Measurements from ENCODE around the gene GOLGA7B. TPM values are rescaled to one million over a fixed set of nuclear protein-coding genes. Genes with fewer than 3 reads are reported as not detected.
"Not testable (repeated sequence)": the region's sequence is repeated elsewhere in the genome, so short reads cannot be mapped to it uniquely, and the experiment has no call there.

GOLGA7B gene
- total RNA-seq, 2 donors from 2014 or later = 0.42 to 0.46 TPM

DNA sequence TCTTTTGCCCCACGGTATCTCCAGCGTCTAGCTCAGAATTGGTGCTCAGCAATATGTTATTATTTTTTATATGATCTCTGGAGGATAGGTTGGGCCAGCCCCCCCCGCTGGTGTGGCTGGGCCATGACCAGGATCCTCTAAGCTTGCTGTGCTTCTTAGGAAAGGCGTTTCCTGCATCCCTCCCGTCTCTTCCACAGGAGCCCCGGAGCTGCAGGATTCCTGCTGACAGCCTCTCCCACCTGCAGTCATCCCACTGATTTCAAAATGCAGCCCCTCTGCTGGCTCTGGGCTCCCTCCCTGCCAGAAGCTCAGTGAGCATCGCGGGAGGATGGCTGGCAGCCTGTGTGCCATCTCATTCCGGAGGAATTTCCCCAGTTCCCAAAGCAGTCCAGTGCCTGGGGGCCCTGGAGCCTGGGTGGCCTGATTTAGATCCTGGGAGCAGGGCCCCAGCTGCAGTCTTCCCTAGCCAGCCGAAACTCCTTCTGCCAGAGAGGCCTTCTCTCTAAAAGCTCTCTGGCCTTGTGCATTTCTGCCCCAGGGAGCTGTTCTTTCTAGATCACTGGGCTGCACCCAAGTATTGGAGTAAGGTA is 21.8 kb upstream of the GOLGA7B start:
- no peak for DNase-seq
- intact Hi-C loops (cut with DNase I, micrococcal nuclease) = no loop called here
- no peak for ATAC-seq

DNA sequence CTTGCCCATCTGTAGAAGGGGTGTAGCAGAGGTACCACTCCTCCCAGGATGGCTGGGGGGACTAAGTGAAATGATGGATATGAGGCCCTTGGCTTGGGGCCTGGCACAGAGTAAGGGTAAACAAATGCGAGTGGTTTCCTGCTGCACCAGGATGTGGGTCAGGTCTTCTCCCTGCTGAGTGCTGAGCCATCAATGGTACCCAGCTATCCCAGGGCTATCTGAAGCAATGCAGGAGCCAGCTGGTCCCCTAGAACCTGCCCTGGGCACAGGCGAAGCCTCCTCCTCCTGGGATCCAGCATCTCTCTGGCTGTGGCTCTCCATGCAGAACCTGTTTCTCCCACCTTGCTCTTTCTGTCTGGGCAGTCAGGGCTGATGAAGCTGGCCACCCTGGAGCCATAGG is 20.9 kb upstream of the GOLGA7B start:
- no peak for ATAC-seq
- intact Hi-C loops (cut with DNase I, micrococcal nuclease) = no loop called here
- DNase-seq = no peak

DNA sequence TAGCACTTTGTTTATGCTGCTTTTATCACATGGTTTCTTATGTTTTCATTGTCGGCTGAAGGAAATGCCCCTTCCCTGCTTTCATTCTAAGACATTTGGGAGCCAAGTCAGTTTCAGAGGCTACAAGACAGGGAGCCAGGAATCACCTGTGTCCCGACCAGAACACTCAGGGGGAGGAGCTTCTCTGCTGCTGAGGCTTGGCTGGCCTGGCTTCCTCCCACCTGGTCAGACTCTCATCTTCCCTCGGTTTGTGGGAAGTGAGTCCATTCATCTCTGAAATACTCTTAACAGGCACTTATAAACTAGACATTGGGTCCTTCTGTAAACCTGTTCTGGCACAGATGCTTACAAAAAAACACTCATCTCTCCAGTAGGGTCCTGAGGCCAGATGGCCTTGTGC is 19.6 kb upstream of the GOLGA7B start:
- ATAC-seq = peak; percentile 14
- intact Hi-C loops (cut with DNase I, micrococcal nuclease) = no loop called here
- DNase-seq = no peak

DNA sequence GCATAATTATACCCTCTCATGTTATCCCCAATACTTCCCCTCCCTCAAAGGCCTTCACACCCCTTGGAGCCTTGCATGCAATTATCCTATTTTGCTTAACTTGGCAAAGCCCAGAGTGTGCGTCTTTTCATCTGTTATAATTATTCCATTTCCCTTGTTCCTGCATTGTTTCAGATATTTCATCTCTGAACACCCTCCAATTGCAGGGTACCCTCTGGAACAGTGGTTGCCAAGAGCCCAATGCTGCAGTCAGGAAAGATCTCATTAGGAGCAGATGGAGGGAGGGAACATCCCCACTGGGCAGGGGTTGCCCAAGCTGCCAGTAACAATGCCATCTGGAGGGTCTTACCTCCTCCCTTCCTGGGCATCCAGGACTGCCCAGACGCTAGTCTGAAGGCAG is 18.4 kb upstream of the GOLGA7B start:
- DNase-seq = no peak

DNA sequence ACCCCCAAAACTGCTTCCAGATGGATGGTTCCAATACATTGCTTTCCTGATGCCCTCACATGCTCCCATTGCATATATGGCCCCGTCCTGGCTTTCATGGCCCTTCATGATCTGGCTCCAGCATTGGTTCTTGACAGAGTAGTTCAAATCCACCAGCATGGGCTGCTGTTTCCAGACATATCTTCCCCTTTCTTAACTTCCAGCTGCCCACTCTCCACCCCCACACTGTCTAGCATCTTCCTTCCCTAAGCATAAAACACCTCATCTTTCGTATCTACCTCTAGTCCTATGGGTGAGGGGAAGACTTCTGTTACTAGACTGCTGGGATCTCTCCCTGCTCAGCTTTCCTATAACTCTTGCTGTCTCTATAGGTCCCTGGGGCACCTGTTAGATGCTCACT is 13.2 kb upstream of the GOLGA7B start:
- DNase-seq (no peak), ATAC-seq (no peak)
- intact Hi-C loops (cut with DNase I, micrococcal nuclease) = no loop called here

More for the DNA sequence above, 18.4 kb upstream of the GOLGA7B start:
- no peak for ATAC-seq
- intact Hi-C loops (cut with DNase I, micrococcal nuclease) = no loop called here

DNA sequence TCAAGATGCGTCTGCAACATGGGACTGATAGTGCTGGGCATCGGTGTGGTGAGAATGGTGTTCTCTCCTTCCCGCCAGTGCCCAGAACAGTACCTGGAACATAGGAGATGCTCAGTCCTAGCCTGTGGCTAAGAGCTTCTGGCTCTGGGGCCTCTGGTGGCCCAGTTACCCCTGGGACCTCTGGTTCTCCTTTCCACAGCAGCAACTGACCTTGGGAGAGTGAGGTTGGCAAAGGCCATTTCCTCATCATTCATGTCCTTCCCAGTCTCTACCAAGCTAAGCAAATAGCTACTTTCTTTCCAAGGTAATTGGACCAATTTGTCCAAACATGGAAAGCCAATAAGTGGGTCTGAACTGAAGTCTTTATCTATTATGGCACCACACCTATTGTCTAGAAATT is 11.6 kb upstream of the GOLGA7B start:
- ATAC-seq (no peak), DNase-seq (no peak)
- intact Hi-C loops (cut with DNase I, micrococcal nuclease) = no loop called here

DNA sequence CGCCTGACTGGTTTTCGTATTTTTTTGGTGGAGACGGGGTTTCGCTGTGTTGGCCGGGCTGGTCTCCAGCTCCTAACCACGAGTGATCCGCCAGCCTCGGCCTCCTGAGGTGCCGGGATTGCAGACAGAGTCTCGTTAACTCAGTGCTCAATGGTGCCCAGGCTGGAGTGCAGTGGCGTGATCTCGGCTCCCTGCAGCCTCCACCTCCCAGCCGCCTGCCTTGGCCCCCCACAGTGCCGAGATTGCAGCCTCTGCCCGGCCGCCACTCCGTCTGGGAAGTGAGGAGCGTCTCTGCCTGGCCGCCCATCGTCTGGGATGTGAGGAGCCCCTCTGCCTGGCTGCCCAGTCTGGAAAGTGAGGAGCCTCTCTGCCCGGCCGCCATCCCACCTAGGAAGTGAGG is 8.5 kb upstream of the GOLGA7B start:
- DNase-seq; intact Hi-C loops (cut with DNase I, micrococcal nuclease); ATAC-seq: not testable (repeated sequence)

DNA sequence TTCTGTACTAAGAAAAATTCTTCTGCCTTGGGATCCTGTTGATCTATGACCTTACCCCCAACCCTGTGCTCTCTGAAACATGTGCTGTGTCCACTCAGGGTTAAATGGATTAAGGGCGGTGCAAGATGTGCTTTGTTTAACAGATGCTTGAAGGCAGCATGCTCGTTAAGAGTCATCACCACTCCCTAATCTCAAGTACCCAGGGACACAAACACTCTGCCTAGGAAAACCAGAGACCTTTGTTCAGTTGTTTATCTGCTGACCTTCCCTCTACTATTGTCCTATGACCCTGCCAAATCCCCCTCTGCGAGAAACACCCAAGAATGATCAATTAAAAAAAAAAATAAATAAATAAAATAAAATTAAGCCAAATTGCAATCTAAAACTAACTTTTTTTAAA is 7.5 kb upstream of the GOLGA7B start:
- DNase-seq; ATAC-seq; intact Hi-C loops (cut with DNase I, micrococcal nuclease): not testable (repeated sequence)

DNA sequence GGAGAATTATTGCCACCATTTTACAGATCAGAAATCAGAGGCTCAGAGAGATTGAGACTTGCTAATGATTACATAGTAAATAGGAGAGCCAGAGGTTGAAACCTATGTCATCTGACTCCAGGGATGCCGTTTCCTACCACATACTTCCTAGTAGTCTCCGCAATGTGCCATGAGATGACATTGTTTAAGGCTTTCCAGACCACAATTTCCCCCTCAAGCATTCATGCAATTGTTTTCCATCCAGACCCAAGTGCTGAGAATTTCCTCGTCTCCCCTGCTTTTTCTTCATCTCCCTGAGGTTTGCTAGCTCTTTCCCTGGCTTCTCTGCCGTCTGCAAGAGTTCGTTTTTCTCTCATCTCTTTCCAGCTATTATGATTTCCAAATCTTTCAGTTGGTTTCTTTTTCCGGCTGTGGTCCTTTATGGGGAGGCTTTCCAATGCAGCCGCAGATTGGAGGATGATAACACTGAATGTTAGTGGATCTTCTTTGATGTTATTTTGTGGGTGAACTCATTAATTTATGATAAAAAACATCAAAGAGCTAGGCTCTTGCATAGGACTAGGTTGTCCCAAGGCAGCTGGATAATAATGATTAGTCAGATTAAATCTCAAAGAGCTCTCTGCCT is 6.9 kb upstream of the GOLGA7B start:
- intact Hi-C loops (cut with DNase I, micrococcal nuclease) = no loop called here
- DNase-seq (no peak), ATAC-seq (no peak)

DNA sequence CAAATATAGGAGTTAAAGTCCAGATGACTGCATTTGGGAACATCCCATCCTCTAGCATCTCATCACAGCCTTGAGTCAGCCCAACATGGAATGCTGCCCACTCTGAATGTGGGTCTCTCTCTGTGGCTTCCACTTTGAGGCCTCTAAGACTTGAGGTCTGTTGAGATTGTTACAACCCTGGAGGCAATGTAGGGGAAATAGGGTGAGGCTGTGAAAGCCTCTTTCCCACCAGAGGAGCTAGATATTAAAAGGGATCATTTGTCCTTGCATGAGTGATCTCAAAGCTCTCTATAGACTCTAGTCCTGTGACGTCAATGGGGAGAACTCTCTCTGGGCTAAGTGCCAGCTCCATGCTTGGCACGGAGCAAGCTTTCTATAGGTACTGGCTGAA is 6.4 kb upstream of the GOLGA7B start:
- intact Hi-C loops (cut with DNase I, micrococcal nuclease) = no loop called here
- ATAC-seq = no peak

DNA sequence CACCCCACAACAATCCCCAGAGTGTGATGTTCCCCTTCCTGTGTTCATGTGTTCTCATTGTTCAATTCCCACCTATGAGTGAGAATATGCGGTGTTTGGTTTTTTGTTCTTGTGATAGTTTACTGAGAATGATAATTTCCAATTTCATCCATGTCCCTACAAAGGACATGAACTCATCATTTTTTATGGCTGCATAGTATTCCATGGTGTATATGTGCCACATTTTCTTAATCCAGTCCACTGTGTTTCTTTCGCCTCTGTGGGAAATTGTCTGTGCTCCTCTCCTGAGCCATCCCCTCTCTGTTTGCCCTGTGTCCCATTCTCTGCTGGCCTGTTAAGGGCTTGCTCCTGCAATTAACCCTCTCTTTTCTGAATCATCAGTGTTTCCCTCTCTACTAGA is 5.7 kb upstream of the GOLGA7B start:
- ATAC-seq; intact Hi-C loops (cut with DNase I, micrococcal nuclease); DNase-seq: not testable (repeated sequence)

More for the DNA sequence above, 6.4 kb upstream of the GOLGA7B start:
- no peak for DNase-seq

DNA sequence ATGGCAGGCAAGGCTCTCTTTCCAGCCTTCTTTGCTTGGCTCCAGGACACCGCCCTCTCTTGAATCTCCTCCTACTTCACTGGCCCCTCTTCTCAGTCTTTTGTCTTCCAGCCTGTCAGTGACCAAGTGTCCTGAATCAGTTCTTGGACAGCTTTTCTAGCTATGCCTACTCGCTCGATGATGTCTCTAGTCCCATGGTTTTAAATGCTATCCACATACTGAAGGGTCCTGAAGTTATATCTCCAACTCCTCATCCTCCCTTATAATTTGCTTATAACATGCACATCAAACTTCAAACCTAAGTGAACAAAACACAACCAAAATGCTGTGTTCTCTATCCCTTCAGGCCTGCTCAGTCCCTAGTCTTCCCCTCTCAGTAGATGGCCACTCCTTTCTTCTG is 5.0 kb upstream of the GOLGA7B start:
- no peak for ATAC-seq
- no peak for DNase-seq
- intact Hi-C loops (cut with DNase I, micrococcal nuclease) = no loop called here

DNA sequence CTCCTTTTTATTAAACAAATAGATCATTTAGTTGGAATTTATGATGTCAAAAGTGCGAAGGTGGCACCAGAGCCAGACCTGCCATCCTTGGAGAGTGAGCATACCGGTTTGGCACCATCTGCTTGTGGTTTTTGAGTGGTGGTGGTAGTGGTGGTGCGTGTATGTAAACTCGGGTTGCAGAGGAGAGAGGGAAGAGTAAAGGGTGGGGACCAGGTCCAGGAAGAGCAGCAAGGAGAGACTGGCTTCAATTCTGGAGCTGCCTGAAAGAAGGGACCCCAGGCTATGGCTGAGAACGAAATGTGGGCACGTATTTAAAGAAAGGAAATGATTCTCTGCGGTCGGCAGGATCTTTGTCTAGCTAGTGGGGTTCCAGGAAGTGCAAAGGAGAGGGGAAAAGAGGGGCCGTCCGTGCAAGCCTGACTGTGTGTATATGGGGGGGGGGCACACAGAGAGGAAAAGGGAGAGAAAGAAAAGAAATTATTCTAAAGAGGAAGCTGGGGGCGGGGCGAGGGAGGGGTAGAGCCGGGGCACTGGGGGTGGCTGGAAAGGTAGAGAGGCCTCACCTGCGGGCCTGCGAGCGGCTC is 448 bp upstream of the GOLGA7B start:
- intact Hi-C loops (cut with DNase I, micrococcal nuclease) = no loop called here
- ATAC-seq = peak; percentile 67

DNA sequence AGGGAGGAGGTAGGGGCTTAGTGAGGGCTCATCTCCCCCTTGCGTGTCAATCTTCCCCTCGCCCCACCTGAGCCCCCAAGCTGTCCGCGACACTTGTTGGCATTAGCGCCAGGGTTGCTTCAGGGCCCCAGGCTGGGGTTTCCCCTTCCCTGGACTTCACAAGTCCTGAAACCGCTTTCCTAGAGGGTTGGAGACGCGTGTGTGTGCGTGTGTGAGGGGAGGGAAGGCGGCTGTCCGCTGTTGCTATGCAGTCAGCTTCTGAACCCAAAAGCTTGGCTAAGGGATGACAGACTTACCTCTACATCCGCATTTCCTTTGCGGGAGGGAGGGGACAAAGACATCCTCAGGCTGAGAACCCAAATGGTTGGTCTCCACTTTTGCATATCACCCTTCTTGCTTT is 803 bp downstream of the GOLGA7B start:
- intact Hi-C loops (cut with DNase I, micrococcal nuclease) = no loop called here
- ATAC-seq = no peak
- no peak for DNase-seq

More for the DNA sequence above, 448 bp upstream of the GOLGA7B start:
- peak; percentile 16 to 32 for DNase-seq

DNA sequence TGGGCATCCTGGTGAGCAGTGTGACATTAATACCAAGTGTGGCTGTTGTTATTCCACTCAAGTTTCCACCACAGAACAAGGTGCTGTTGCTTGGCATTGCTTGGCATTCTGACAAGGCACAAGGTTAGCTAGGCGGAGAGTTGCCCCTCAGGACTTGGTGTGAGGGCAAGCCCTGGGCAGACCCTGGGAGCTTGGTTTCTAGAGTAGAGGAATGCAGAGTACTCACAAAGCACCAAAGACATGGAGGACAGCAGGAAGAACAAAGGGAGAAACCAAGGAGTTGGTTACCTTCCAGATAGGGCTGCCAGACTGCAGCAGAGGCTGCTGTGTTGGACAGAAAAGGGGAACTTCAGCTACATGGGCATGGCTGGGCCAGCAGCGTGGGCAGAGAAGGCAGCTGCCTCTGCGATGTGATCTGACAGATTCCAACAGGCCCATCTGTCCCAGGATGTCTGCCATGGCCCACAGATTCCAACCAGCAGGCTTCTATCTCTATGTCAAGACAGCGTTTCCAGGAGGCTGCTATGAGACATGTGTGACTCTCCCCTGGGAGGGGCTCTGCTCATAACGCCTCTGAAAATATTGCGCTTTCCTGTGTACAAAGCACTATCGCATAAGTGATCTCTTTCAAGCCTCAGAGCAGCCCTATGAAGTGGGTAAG is 1.8 kb downstream of the GOLGA7B start:
- no peak for ATAC-seq
- intact Hi-C loops (cut with DNase I, micrococcal nuclease) = no loop called here
- DNase-seq = no peak

DNA sequence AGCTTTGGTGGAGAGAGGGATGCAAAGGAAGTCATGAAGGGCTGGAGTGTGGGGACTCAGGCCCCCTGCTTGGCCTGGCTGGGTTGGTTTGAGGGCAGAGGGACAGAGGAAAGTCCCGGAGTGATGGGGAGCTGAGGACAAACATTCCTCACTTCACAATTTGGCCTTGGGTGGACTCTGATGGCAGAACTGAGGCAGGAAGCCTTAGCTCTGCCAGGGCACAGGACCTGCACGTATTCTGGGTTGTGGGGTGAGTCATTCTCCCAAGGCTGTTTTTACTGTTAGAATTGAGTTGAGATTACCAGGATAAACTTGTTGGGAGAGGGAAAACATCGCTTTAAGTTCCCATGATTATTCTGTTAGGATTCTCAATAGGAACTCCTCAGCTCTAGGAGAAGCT is 2.6 kb downstream of the GOLGA7B start:
- DNase-seq (no peak), ATAC-seq (no peak)
- intact Hi-C loops (cut with DNase I, micrococcal nuclease) = no loop called here

DNA sequence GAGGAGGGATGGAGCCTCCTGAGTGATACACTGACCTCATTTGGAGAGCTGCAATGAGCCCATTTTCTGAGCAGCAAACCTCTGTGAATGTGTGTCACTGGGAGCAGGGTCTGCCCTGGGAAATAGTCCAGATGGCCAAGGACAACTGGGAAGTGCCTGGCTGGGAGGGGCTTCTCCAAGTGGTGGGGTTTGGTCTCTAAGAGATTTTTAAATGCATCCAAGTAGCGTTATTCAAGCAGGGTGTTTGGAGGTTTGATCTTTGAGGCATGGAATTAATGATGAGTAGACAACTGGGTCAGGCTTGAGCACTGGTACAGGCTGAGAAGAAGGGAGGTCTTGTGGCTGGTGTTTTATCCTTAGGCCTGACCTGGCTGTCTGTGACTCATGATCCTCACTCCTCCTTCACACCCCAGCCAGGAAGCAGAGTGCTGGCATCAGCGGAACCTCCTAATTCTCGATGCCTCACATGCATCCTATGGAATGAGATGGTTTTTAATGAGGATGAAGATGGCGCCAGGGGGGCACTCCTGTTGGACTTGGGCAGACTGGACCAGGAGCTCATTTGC is 3.3 kb downstream of the GOLGA7B start:
- ATAC-seq = no peak
- intact Hi-C loops (cut with DNase I, micrococcal nuclease) = no loop called here
- no peak for DNase-seq

DNA sequence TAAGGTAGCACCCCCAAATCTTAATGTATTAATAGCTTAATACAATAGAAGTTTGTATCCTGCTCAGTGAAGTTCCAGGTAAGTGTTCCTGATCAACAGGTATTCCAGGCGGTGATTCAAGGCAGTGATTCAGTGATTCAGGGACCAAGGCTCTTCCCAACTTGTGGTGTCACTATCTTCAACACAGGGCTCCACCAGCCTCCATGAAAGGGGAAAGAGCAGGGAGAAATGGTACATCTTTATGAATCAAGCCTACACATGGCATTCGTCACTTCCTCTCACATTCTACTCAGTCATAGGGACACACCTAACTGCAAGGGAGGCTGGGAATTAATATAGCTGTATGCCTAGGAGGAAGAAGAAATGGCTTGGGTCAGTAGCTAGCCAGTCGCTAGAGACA is 5.1 kb downstream of the GOLGA7B start:
- DNase-seq (no peak), ATAC-seq (peak; percentile 46)
- intact Hi-C loops (cut with DNase I, micrococcal nuclease) = no loop called here

DNA sequence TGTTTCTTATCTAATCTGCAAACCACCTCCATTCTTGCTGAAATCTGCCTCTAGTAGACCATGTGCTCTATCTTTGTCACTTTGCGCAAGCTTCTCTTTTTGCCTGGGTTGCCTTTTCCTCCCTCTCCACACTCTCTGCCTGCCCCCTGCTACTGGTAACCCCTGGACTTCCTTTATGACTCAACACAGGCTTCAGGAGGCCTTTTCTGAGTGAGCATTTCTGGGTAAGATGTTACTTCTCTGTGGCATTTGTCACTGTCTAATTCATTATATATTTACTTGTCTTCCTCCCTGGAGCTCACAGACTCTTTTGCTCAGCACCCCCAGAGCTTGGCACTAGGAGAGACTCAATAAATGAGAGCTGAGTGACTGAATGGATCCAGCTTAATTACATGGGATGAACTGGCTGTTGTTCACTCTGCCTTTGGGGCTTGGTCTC is 8.4 kb downstream of the GOLGA7B start:
- DNase-seq = no peak
- intact Hi-C loops (cut with DNase I, micrococcal nuclease) = no loop called here

More for the DNA sequence above, 8.4 kb downstream of the GOLGA7B start:
- no peak for ATAC-seq
